NCI-H446 treated with DMSO at 0.1 percent for 48 hours (cell line): ENCODE measurements around the gene ZNF212.

Source experiments
- DNase-seq: peaks from one replicate; lab custom pipeline; 2025; lab: John Stamatoyannopoulos, UW

ZNF212 gene

DNA sequence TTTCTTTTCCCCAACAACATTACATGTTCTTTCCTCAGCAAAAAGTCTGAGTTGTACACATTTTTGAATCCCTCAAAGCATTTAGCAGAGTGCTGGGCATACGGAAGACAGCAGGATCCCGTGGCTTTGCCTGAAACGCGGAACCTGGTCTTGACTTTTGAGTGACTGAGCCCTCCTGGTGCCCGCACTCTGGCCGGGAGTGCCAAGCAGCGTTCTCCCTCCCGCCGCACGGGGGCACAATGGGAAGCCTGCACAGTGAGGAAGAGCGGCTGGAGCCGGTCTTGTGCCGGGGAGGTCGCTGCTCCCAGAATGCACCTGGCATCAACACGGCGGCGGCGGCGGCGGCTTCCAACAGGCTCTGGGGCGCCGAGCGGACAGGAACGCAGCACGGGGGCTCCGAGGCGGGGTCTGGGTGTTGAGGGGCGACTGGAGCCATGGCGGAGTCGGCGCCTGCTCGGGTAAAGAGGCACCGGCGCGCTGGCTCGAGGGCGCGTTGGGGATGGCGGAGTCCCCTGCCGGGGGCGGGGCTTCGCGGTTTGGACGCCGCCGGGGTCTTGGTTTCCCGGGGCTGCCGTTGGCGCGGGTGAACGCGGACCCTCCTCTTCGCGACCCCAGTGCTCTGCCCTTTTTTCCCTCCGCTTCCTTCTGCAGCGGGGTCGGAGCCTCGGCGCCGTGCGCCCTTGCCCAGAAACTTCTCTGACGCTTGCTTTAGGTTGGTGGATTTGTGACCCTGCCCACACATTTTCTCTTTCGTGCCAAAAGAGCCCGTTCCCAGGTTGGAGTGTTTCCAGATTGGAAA, at the start of gene ZNF212:
TSS of gene ZNF212 (plus strand) at position 307 of the 799 bp plus-strand sequence. CDS start at position 435, 128 bp downstream.
- peak; percentile 65 for DNase-seq

DNA sequence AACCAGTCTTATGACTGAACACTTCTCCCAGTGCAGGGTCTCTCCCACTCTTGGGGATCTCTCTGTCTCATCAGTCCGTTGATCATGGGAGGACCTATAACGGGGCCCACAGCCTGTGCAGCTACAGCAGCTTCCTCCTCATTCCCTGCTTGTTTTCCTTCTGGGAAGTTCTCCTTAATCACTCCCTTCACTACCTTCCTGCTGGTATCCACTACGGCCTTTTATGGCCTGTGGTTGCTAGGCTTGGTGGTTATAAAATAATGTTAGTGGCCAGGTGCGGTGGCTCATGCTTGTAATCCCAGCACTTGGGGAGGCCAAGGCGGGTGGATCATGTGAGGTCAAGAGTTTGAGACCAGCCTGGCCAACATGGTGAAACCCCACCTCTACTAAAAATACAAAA, 47.6 kb upstream of the ZNF212 start:
- DNase-seq: no peak

DNA sequence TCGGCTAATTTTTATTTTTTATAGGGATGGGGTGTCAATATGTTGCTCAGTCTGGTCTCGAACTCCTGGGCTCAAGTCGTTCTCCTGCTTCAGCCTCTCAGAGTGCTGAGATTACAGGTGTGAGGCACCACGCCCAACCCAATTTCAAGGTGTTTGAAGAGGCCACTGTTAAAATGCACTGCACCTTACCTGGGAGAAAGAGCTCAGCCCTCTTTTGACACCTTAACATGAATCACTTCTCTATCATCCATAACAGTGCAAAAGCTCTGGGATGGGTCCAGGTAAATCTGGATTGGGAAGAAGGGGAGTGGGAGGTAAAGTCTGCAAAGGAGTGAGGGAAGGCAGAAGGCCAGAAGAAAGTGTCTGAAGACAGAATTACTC, 44.7 kb upstream of the ZNF212 start:
- DNase-seq: no peak

DNA sequence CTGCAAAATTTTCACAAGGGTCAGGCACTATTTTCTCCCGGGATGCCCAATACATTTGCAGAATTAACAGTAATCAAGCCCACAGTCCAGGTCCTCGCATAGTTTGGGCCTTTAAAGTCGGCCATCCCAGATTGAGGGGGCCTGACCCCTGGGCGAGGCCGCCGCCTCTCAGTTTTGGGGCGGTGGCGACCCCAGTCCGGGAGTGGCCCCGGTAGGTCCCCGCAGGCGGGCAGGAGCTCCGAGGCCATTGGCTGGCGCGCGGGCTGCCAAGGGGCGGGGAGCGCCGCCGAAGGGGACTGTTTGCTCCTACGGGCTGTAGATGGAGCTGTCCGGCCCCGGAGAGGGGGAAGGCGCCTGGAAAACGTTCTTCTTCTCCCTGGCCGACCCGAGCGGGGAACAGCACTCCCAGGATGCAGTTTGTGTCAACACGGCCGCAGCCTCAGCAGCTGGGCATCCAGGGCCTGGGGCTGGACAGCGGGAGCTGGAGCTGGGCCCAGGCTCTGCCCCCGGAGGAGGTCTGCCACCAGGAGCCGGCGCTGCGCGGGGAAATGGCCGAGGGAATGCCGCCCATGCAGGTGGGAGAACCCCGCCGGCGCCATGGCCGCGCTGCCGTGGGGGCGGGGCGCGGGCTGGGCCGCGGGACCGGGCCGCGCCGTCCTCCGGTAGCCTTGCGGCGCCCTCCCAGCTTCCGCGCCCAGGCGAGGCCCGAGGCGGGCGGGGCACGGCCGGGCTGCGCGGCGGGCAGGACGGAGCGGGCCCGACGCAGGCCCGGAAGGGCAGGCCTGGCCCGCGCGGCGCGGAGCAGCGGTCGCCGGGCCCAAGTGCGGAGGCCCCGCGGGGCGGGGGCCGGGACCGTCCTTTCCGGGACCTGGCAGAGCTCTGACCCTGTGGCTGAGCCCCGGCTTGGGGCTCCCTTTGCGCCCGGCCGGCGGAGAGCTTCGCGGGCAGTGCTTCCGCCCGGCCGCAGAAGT, 44.0 kb upstream of the ZNF212 start, which contains the start of gene ZNF282:
TSS of gene ZNF282 (plus strand) at position 367 of the 971 bp plus-strand sequence. CDS start at position 411, 44 bp downstream.
- peak; percentile 69 for DNase-seq

DNA sequence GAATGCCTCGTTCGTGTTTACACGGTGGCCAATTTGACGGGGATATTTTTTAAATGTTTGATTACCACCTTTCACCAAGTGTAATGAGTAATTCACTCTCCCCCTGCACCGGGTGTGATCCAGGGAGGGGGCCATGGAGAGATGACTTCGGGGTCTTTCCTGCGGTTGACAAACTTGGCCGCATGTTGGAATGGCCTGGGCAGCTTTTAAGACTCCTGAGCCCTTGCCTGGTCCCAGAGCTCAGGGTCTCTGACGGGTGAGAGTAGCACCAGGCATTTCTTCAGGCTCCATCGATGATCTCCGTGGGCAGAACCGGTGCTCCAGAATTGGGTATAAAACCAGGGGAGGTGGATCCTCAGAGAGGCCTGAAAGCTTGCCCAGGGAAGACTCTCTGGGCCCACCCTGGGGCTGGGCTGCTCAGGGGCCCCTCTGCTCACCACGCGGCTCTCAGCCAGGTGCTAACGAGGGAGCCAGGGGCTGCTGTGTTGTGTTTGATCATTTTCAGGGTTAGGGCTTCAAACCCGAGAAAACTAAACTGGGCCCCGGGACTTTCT, 43.2 kb upstream of the ZNF212 start:
- DNase-seq: no peak

DNA sequence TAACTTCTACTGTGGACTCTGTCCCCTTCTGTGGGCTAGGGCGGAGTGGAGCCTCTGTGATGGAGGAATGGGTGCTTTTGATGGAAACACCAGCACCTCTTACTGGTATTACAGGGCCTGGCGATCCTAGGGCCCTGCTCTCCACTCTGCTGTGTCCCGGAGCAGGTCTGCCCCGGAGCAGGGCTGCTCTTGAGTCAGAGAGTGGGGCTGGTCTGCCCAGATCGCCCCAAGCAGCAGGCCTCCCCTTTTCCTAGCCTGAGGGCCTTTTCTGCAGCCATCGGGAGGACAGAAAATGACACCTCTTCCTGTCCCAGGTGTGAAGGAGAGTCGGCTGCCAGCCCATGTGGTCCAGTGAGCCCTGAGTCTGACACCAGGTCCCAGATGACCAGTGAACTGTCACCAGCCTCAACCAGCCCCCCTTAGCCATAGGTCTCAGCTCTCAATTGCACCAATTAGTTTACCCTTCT, 42.7 kb upstream of the ZNF212 start:
- DNase-seq: no peak

DNA sequence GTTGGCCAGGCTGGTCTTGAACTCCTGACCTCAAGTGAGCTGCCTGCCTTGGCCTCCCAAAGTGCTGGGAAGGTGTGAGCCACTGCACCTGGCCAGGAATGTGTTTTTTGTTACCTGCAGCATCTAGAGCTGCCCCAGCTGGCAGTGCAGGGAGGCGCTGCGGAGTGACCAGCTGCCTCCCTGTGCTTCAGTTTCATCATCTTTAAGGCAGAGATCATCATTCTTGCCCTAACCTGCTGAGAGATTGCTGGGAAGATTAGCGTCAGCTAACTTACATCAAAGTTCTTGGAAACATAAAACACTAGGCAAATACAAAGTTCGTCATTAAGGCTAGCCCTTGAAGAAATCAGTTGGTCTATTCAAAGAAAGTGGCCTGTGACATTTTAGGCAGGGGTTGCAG, 41.8 kb upstream of the ZNF212 start:
- no peak for DNase-seq

DNA sequence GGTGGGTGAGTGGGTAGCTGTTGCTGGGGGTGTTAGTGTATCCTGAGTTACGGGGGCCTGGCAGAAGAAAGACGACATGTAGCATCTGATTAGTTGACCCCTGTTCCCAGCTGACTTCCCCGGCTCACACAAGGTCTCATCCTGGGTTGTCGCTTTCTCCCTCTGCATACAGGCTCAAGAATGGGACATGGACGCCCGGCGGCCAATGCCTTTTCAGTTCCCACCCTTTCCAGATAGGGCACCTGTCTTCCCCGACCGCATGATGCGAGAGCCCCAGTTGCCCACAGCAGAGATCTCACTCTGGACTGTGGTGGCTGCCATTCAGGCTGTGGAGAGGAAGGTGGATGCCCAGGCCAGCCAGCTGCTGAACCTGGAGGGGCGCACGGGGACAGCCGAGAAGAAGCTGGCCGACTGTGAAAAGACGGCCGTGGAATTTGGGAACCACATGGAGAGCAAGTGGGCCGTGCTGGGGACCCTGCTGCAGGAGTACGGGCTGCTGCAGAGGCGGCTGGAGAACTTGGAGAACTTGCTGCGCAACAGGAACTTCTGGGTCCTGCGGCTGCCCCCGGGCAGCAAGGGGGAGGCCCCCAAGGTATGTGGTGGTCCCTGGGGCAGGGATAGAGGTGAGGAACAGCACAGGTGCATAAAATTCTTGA, 41.2 kb upstream of the ZNF212 start:
- no peak for DNase-seq

DNA sequence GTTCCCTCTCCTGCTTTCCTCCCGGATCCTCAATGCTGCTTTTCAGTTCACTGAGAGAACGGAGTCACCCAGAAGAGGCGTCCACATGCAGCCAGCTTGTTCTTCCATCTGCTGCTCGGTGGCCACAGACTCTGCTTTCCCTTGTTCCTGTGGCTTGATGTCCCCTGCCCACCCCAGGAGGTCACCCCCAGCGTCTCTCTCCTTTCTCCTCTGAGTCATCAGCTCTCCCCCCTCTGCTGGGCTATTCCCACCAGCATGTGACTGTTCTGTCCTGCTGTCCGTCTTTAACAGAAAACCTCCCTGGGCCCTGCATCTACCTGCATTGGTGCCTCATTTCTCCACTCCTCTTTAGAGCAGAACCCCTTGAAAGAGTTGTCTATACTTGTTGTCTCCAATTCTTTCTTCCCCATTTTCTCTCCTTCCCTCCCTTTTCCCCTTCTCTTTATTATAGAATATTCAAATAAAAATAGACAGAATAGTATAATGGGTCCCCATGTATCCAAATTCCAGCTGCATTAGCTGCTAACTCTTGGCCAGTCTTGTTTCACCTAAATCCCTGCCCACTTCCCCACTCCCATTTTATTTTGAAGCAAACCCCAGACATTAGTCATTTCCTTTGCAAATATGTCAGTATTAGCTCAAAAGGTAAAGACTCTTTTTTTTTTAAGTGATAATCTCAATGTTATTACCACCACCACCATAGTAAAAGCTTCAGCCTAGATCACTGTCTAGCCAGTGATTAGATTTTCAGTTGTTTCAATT, 40.0 kb upstream of the ZNF212 start:
- DNase-seq: no peak

DNA sequence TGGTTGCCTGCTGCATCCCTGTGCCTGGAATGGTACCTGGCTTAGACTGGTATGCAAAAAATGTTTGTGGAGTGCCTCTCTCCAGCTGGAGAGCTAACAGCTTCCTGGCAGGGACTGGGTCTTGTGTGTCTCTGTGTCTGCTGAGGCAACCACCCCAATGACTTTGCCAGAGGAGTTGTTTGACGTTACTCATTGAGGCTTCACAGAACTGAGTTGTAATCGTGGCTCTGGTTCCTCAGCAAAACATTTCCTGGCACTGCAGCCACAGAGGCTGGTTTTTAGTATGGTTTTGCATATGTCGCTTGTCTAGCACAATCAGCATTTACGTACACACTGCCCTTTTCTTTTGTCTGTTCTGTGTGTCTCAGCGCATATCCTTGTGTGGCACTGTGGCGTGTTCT, 36.6 kb upstream of the ZNF212 start:
- DNase-seq: no peak

DNA sequence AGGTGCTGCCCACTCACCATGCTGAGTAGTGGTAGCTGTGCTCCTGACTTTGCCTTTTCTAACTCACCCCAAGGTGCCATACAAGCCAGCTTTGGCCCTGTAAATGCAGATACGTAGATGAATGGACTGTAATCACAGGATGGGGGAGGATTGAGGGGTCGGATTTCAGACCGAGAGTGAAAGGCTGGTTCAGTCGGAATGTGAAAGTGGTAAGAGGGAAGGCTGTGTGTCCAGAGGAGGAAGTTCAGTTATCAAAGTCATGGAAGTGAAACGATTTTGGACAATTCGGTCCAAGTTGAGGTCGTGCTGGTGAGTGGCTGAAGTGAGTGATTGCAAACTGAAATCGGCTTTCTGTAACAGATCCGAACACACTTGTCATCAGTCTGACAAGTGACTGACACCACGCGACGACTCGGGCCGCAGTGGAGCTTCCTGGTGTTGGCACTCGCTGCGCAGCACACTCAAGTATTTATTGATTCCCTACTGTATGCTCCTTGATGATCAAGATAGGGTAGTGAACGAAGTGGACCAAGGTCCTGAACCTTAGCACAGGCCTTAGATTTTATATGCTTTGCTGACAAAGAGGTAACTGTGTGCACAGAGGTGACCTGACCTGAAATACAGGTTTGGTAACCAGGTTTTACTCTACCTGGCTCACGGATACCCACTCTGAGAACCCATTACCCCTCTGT, 33.6 kb upstream of the ZNF212 start:
- DNase-seq: no peak

DNA sequence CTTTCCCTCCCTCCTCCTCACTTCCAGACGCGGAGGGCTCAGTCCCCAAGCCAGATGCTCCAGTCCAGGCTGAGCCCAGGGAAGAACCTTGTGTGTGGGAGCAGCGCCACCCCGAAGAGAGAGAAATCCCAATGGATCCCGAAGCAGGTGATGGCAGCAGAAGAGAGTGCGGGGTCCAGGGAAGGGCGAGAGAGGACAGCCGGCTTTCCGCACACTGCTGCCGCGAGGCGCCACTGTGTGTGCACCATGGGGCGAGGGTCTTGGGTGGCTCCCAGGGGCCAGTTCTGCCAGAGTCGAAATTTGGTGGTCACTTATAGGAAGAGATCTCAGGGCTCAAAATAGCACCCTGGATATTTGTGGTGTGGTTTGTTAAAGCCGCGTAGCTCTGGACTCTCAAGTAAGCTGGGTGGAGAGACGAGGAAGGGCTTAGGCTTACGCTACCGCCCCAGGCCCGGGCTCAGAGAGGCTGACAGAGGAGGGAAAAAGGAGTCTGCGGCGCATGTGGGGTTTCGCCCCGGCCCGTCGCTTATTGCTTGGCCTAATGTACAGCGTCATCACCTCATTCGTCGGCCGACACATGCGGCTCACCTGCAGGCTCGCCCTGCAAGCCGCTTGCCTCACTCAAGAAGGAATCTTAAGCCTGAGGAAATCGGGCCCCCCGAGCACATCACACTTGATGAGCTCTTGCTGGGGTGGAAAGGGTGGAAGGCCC, 32.0 kb upstream of the ZNF212 start:
- DNase-seq: no peak

DNA sequence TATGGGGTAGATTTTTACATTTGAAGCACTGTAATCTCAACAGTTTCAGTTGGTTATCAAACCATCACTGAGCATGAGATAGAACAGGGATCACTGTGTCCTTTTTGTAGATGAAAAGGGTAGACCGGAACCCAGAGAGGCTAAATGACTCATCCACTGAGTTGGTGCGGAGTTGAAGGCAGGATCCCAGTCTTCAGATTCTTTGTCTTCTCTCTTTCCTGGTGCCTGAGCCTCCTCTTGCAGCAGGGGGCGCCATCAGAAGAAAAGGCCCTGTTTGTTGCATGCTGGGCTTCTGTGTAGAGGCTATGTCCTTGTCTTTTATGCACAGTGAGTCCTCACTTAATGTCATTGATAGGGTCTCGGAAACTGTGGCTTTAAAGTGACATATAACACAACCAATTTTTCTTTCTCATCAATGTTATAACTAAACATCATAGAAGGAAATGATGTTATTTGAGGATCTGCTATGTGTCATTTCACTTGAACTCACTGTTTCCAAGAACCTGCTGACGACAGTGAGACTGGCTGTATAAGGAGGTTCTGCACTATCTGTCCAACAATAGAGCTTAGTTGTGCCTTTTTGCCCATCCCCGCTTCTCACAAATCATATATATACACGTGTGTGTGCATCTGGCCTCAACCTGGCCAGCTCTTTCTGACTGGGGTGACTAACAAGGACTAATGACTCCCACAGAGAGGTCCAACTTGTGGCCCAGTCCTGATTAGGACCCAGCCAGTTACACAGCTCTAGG, 29.8 kb upstream of the ZNF212 start:
- DNase-seq: no peak

DNA sequence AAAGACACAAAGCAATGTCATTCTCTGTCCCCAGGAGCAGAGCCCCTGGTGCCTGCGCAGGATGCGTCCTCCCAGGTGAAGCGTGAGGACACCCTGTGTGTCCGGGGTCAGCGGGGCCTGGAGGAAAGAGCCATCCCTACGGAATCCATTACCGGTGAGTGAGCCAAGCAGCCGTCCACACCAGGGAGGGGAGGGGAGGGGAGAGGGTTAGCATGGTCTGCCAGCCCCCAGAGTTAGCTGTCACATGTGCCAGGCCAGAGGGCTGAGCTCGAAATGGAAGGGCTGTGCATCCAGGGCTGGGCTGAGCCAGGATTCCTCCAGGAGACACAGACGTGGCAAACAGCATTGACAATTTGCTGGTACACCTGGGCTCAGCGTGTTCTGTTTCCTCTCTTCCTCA, 28.9 kb upstream of the ZNF212 start:
- DNase-seq: no peak

DNA sequence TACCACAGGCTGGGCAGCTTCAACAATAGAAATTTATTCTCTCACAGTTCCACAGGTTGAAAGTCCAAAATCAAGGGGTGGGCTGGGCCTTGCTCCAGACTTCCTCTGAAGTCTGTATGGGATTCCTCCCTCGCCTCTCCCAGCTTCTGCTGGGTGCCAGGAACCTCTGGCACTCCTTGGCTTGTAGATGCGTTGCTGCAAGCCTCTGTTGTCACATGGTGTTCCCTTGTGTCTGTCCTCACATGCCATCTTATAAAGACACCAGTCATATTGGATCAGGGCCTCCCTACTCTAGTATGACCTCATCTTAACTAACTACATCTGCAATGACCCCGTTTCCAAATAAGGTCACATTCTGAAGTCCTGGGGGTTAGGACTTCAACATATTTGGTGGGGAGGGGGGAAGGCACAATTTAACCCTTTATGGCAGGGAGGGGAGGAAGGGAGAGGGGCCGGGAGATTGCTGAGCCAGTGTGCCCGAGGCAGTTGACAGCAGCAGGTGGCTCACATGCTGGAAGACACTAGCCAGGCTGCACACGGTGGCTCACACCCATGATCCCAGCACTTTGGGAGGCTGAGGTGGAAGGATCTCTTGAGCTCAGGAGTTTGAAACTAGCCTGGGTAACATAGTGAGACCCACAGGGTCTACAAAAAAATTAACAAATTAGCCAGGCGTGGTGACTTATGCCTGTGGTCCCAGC, 25.3 kb upstream of the ZNF212 start:
- DNase-seq: no peak

DNA sequence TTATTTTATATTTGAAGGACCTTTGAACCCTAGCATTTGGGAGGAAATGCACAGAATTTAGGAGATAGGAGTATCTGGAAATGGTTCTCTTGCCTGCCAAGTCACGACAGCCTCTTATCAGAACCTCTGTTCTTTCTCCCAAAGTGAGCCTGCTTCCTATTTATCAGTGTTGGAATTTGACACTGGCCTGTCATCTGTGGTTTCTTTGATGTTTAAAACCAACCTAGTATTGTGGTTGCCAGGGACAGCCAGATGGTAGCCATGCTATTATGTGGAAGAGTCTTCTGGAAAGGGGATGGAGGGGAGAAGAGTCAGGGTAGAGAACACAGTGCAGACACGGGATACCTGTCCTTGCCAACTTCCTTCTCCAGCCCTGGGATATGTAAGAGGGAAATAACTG, 23.0 kb upstream of the ZNF212 start:
- DNase-seq: no peak

DNA sequence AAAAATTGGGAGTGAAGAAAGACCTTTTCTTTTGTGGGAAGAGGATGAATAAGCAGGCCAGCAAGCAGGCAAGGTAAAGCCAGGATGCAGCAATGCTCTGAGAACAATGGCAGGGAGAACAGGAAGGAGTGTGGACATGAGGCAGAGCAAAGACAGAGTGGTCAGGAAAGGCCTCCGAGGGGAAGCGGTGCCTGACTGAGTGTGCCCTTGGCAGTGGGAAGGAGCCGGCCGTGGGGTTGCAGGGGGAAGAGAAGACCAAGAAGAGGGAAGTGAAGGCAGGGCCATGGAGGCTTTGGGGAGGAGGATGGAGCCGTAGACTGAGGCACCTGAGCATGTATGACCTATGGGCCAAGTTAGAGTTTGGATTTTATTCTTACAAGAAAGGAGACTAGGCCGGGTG, 21.9 kb upstream of the ZNF212 start:
- DNase-seq: no peak
